Stimulated activated naive CD4-positive, alpha-beta T cell (primary cell): ENCODE measurements around the gene CD79B.
A peak's percentile ranks its signal among the peaks of the same experiment; 100 is the strongest.

Experiments
- DNase-seq, 6 experiments: peaks; one replicate each; lab custom pipeline; 2025; lab: John Stamatoyannopoulos, UW

CD79B gene

GRCh38 chr17:63931981-63932561 is at the start of gene CD79B:
TSS of gene CD79B (minus strand) at chr17:63932331. CDS start at chr17:63932261, 70 bp downstream.
- peak in 3 of 6 experiments; percentile 38 to 68 (median 50) for DNase-seq

- no peak for DNase-seq
These were observed 46.4 kb upstream of the CD79B start for GRCh38 chr17:63978272-63979200.

GRCh38 chr17:63976702-63977101 is 44.6 kb upstream of the CD79B start:
- no peak for DNase-seq

GRCh38 chr17:63975541-63976092 is 43.5 kb upstream of the CD79B start:
- no peak for DNase-seq

- DNase-seq, result no peak
These were observed 42.6 kb upstream of the CD79B start for GRCh38 chr17:63974594-63975192.

- no peak for DNase-seq
These were observed 41.9 kb upstream of the CD79B start for GRCh38 chr17:63973930-63974593.

- no peak for DNase-seq
These were observed 41.1 kb upstream of the CD79B start for GRCh38 chr17:63973247-63973646.

- DNase-seq, result no peak
These were observed 40.7 kb upstream of the CD79B start, which contains the start of gene SCN4A for GRCh38 chr17:63972796-63973195. TSS of gene SCN4A (minus strand) at chr17:63972918. CDS start at chr17:63972841, 77 bp downstream.

GRCh38 chr17:63969278-63969677 is 37.1 kb upstream of the CD79B start:
- no peak for DNase-seq

- DNase-seq, result no peak
These were observed 35.8 kb upstream of the CD79B start for GRCh38 chr17:63967953-63968352.

- DNase-seq, result peak in 3 of 6 experiments; percentile 36 to 64 (median 58)
These were observed 34.6 kb upstream of the CD79B start for GRCh38 chr17:63966646-63967264.

GRCh38 chr17:63963123-63963522 is 31.0 kb upstream of the CD79B start:
- DNase-seq, result no peak

GRCh38 chr17:63962298-63962744 is 30.2 kb upstream of the CD79B start:
- DNase-seq, result no peak

- peak in 4 of 6 experiments; percentile 22 to 44 (median 24) for DNase-seq
These were observed 29.5 kb upstream of the CD79B start for GRCh38 chr17:63961355-63962212.

- no peak for DNase-seq
These were observed 28.3 kb upstream of the CD79B start for GRCh38 chr17:63960430-63960829.

- no peak for DNase-seq
These were observed 27.9 kb upstream of the CD79B start for GRCh38 chr17:63960006-63960405.

GRCh38 chr17:63956296-63956920 is 24.3 kb upstream of the CD79B start:
- DNase-seq, result no peak

- DNase-seq, result no peak
These were observed 23.7 kb upstream of the CD79B start for GRCh38 chr17:63955791-63956190.

GRCh38 chr17:63955232-63955631 is 23.1 kb upstream of the CD79B start:
- DNase-seq, result no peak
